ENCODE results near the gene IBA57.

DNA sequence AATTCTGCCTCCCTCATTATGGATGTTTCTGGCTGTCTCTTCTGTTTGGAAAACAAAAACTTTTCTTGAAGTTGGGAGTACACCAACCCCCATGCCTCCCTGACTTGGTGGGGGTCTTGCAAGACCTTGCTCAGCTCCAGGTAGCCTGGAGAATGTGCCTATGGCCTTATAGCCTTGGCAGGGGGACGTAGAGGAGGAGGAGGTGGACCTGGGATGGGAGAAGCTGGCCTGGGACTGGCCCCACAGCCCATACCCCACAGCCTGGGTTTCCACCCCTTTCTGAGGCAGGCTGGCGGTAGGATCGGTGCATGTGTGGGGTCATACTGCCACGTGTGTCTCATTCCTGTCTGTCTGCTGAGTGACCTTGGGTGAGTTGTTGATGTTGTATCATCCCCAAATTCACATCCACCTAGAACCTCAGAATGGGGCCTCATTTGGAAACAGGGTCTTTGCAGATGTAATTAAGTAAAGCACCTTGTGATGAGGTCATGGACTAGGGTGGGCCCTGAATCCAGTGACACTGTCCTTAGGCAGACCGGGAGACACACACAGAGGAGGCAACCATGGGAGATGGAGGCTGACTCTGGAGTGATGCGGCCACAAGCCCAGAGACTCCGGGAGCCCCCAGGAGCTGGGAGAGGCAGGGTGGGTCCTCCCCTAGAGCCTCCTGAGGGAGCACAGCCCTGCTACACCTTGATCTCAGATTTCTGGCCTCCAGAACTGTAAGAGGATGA, 60.7 kb downstream of the IBA57 start:
- TF ChIP-seq POLR2A (IDR thresholded peaks at IDR 0.05; ENCODE audit: low read length) (no peak), KDM1A (IDR thresholded peaks at IDR 0.05; ENCODE audit: low read depth) (no peak), EP300 (IDR thresholded peaks at IDR 0.05) (no peak), CHD4 (IDR thresholded peaks at IDR 0.05; ENCODE audit: borderline replicate concordance) (no peak), ZNF302 (CRISPR knock-in tag; IDR thresholded peaks at IDR 0.05) (no peak), JUN (IDR thresholded peaks at IDR 0.05) (no peak), BHLHE40 (IDR thresholded peaks at IDR 0.05; ENCODE audit: low read depth, low read length) (no peak), MAFK (IDR thresholded peaks at IDR 0.05; ENCODE audit: partially characterized antibody) (no peak), FOSB (CRISPR knock-in tag; IDR thresholded peaks at IDR 0.05) (no peak), HOXA7 (CRISPR knock-in tag; IDR thresholded peaks at IDR 0.05) (no peak), MAZ (IDR thresholded peaks at IDR 0.05; ENCODE audit: borderline replicate concordance, low read depth, low read length) (no peak)
- TF ChIP-seq, protein P1, sequence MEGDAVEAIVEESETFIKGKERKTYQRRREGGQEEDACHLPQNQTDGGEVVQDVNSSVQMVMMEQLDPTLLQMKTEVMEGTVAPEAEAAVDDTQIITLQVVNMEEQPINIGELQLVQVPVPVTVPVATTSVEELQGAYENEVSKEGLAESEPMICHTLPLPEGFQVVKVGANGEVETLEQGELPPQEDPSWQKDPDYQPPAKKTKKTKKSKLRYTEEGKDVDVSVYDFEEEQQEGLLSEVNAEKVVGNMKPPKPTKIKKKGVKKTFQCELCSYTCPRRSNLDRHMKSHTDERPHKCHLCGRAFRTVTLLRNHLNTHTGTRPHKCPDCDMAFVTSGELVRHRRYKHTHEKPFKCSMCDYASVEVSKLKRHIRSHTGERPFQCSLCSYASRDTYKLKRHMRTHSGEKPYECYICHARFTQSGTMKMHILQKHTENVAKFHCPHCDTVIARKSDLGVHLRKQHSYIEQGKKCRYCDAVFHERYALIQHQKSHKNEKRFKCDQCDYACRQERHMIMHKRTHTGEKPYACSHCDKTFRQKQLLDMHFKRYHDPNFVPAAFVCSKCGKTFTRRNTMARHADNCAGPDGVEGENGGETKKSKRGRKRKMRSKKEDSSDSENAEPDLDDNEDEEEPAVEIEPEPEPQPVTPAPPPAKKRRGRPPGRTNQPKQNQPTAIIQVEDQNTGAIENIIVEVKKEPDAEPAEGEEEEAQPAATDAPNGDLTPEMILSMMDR (IDR thresholded peaks at IDR 0.05): no peak
- TF ChIP-seq, protein P2, sequence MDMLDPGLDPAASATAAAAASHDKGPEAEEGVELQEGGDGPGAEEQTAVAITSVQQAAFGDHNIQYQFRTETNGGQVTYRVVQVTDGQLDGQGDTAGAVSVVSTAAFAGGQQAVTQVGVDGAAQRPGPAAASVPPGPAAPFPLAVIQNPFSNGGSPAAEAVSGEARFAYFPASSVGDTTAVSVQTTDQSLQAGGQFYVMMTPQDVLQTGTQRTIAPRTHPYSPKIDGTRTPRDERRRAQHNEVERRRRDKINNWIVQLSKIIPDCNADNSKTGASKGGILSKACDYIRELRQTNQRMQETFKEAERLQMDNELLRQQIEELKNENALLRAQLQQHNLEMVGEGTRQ (IDR thresholded peaks at IDR 0.05): no peak

Measured in A549 (cell line).